ENCODE measurements around the gene KDM4B. TPM values are rescaled to one million over a fixed set of nuclear protein-coding genes. Genes with fewer than 3 reads are reported as not detected.
A peak's percentile ranks its signal among the peaks of the same experiment; 100 is the strongest.

Gene KDM4B
- total RNA-seq, 1 donor = 26.7 TPM

DNA sequence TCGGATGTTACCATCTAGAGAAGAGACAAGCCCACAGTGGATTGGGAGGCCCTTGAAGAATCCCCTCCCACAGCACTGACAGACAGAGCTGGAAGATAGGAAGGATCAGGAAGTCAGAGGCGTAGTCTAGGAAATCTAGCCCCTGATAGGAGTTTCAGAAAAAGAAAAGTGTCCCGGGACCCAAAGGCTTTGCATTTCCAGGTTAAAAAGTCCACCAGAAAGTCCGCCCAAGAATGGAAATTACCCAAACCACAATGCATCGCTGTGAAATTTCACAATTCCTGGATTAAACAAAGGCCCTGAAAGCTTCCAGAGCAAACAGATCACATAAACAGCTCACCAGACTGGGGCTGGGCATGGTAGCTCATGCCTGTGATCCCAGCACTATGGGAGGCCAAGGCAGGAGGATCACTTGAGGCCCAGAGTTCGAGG, 146.9 kb downstream of the KDM4B start:
- no peak for DNase-seq (ENCODE audit: low read depth in 2 of 3, low spot score in 2 of 3)

DNA sequence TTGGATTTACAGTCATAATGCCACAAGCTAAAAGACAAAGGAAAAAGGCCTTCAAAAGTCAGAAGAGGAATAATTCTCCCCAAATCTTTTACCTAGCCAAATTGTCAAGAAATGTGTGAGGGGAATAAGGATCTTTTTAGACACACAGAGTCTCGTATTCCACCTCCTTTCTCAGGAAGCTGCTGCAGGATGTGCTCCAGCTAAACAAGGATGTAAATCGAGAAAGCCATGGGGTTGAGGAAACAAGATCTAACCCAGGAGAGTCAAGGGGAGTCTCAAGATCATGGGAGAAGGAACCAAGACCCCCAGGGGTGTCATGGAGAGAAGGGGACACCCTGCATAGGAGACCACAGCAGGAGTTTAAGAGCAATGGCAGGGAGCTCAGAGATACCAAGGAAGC, 147.4 kb downstream of the KDM4B start:
- no peak for DNase-seq (ENCODE audit: low read depth in 2 of 3, low spot score in 2 of 3)

DNA sequence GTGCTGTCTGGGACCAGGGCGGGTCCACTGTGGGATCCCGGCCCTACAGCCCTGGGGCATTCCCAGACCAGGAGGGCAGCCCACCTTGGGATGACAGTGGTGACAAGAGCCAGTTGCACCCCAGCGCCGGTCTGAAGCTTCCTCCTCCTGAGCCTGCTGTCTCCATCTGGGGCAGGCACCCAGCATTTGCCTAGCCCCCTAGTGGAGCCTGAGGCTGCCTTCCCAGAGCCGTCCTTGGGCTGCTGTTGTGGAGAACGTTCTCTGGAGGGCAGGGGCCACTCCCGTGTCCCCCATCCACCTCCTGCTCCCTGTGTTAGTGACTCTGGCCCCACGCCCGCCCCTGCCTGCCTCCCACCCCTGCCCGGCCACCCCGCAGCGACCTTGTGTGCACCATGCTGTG, 148.5 kb downstream of the KDM4B start:
- DNase-seq (ENCODE audit: low read depth in 2 of 3, low spot score in 2 of 3) = no peak

DNA sequence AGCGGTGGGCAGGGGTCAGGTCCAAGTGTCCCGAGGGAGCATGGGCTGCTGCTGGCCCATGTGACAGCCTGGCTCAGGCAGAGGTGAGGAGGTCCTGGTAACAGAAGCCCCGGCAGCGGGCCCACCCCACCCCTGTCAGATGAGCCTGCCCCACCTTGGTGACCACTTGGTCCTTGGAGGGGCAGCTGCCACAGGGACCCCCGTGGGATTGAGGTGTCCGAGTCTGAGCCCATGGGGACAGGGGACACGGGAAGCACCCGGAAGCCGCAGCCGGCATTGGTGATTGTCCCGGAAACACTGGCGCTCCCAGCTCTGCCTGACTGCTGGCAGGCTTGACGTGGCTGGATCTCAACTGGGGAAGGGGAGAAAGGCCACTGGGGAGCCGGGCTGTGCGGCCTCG, 149.1 kb downstream of the KDM4B start:
- no peak for DNase-seq (ENCODE audit: low read depth in 2 of 3, low spot score in 2 of 3)

DNA sequence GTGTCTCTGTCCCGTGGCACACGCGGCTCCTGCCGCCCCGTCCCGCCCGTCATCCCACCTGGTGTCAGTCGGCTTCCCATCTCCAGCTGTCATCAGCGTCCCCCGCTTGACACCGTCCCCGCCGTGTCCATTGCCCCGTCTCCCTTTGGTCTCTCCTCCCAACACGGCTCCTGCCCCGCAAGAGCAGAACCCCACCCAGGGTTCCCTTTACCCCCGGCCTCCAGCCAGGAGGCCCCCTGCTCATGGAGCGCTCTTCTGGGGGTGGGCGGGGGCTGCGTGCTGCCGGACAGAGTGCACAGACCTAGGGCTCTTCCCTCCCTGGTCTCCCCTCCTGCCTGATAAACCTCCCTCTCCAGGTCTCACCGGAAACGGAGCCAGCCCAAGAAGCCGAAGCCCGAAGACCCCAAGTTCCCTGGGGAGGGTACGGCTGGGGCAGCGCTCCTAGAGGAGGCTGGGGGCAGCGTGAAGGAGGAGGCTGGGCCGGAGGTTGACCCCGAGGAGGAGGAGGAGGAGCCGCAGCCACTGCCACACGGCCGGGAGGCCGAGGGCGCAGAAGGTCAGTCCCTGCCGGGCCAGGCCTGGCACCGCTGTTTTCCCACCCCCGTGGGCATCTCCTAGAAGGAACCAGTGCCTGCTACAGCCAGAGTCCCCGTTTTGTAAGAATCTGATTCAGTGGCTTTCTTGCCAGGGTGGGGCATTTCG, 150.5 kb downstream of the KDM4B start:
- DNase-seq (ENCODE audit: low read depth in 2 of 3, low spot score in 2 of 3) = no peak

DNA sequence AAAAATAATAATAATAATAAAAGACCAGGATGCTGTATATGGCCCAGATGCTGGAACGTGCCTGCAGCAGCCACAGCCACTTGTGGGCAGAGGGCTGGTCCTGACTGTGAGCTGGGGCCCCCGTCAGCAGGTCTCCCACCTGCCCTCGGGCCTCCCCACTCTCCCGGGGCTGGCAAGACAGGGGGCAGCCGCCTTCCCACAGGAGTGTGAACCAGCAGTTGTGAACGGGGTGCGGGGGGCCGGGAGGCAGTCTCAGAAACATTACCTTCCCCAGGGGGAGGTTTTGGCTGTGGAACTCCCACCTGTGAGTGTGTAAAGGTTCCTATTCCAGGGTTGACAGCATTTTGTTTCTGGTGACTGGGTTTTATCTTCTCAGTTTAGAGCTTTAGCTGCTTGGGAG, 151.4 kb downstream of the KDM4B start:
- DNase-seq (ENCODE audit: low read depth in 2 of 3, low spot score in 2 of 3) = no peak

DNA sequence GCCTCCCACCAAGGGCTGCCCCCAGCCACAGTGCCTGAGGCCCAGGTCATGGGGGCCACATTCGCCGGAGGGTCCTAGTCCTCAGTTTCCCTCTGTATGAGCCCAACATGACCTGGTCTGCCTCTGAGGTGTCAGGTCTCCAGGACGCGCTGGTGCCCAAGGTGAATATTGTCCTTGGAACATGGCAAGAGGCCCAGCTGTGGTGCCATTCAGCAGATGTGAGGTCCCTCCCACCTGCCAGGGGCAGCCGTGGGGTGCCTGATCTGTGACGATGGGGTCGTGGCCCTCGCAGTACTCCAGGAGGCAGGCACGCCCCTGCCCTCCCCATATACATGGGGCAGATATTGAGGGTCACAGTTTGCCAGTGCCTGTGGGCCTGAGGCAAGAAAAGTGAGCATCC, 151.9 kb downstream of the KDM4B start:
- DNase-seq (ENCODE audit: low read depth in 2 of 3, low spot score in 2 of 3) = no peak

DNA sequence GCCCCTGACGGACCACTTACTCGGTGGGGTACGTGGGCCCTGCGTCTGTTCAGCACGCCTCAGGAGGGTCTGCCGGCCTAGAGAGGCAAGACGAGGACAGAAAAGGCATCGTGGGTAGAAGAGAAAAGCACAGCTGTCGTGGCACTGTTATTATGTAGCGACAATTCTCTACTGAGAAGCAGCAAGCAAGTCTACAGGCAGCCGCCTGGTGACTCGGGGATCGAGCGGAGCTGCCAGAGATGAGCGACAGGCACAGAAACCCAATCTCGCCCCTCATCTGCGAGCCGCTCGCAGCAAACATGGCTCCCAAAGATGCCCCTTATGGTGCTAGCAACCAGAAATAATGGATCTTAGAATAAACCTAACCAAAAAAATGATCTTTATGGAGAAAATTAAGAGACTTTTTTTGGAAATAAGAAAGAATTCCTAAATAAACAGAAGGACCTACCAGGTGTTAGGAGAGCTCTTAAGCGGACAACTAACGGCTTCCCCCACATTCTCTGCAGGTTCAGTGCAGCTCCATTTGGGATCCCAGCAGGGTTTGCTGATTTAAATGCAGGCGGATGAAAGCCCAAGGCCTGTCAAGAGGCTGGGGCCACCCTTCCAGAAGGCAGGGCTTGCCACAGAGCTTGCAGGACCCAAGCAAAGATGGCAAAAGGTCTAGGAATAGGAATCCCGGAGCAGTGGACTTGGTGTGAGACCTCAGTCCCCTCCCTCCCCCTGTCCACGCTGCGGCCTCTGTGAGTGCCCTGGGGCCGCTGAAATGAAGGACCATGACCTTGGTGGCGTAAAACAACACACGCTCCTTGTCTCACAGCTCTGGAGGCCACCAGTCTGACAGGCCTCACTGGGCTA, 152.6 kb downstream of the KDM4B start:
- DNase-seq (ENCODE audit: low read depth in 2 of 3, low spot score in 2 of 3) = no peak

DNA sequence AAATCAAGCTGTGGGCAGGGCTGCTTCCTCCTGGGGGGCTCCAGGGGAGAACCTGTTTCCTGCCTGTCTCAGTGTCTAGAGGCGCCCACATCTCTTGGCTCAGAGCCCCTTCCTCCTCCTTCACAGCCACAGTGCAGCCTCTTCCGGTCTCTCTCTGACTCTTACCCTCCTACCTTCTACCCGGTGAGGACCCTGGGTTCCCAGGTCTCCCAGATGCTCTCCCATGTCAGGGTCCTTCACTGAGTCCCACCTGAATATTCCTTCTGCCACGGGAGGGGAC, 153.1 kb downstream of the KDM4B start:
- peak in 2 of 3 donors; percentile 59 to 85 for DNase-seq (ENCODE audit: low read depth in 2 of 3, low spot score in 2 of 3)

DNA sequence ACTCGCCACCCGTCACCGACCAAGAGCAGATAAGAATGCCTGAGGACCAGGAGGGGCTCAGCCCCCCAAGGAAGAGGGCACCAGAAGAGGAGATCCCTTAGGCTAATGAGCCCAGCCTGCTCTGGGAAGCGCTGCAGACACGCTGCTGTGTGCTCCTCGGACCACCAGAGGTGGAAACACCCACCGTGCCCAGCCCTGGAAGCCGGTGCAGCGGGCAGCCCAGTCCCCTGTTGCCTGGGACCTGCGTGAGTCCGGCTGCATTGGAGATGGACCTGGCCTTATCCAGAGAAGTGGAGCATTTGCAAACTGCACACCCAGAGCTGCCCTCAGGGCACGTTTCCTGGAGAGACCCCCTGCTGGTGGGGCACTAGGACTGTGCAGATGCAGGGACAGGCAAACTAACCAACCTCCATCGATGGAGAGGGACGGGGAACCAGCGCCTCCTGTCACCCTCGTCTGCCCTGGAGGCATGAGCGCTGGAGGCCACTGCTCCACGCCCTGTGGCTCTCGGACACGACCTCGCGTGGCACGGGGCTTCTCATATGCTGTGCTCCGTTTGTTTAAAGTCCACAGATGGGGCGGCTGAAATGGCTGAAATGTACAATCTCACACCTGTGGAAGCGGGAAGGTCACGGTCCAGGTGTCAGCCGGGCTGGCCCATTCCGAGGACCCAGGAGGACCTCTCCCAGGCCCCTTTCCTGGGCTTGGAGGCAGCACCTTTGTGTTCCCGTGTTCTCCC, 153.9 kb downstream of the KDM4B start:
- no peak for DNase-seq (ENCODE audit: low read depth in 2 of 3, low spot score in 2 of 3)

DNA sequence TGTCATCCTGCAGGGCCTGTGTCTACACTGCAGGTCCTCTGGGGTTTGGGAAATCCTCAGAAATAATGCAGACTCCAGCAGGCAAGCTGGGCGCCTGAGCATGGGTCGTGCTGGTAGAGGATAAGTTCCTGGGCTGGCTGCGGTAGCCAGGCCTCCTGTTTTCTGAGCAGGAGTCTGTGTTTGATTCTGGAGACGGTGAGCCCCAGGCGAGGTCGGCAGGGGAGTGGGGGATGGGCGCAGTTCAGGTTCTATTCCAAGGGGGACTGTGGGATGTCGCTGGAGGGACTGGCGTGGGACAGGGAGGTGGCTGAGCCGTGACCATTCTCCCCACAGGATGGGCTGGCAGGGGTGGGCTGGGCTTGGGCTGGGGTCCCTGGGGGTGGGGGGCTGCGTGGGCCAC, 154.7 kb downstream of the KDM4B start:
- DNase-seq (ENCODE audit: low read depth in 2 of 3, low spot score in 2 of 3) = no peak

DNA sequence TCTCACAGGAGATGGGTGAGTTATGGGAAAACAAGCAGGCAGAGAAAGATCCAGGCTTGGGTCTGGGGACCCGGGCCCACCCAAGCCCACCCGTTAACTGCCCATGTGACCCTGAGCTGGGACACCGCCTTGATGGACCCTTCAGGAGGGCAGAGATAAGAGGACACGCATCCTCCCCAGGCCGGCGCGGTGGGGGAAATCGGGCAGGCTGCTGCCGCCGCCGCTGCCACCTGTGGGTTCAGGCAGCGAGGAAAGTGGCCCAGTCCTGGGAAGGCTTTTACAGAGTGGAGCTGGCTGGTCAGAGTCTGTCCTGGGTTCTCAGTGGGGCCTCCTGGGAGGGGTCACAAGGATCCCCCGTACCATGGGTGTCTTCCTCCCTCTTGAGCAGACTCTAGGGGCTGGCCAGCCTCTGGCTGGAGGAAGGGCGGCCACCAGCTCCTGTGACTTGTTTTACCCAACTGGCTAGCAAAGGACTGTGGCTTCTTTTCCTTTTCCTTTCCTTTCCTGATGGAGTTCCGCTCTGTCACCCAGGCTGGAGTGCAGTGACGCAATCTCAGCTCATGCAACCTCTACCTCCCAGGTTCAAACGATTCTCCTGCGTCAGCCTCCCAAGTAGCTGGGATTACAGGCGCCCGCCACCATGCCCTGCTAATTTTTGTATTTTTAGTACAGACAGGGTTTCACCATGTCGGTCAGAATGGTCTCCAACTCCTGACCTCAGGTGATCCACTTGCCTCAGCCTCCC, 155.4 kb downstream of the KDM4B start:
- no peak for DNase-seq (ENCODE audit: low read depth in 2 of 3, low spot score in 2 of 3)

DNA sequence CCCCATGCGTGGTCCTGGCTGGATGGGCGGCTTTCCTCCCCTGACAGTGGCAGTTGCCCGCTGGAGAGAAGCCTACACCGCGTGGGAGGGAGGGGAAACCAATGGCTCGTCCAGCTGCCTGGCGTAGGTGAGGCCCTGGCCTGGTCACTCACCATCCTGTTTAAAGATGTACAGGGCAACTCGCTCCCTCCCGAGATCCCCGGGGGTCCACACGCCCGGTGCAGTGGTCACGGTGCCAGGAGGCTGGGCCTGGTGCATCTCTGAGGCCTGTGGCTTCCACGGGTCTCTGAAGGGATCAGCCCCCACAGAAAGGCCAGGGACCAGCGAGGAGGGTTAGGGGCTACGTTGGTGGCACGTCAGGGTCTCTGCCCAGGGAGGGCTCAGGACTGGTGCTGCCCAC, 156.5 kb downstream of the KDM4B start:
- DNase-seq (ENCODE audit: low read depth in 2 of 3, low spot score in 2 of 3) = no peak

DNA sequence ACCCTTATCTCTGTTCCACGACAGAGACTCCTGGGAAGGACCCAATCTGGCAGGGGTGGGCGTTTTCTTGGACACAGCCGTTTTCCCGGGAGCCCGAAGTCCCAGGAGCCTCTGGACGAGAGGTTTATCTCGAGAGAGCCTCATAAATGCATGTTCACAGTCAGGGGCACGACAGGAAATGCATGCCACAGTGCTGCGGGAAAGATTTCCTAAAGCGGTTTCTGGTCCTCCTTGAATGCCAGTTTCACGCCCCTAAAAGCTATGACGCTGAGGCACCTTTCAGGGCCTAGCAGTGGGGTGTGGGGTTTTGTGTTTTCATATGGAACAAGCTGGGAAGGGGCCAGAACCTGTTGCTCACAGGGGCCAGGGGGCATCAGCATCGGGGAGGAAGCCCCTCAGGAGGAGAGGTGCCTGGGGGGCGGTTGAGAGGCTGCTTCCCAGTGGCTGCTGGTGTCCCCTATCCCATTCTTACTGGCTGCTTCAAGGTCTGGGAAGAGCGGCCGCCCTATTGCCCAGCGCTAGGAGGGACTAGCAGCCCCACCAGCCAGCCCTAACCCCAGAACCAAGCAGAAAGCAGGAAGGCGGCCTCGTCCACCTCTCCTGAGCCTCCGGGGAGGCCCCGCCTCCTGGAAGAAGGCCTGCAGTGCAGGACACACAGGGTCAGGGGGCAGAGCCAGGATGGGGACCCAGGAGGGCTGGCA, 157.0 kb downstream of the KDM4B start:
- DNase-seq (ENCODE audit: low read depth in 2 of 3, low spot score in 2 of 3) = peak in 2 of 3 donors; percentile 43 to 44

DNA sequence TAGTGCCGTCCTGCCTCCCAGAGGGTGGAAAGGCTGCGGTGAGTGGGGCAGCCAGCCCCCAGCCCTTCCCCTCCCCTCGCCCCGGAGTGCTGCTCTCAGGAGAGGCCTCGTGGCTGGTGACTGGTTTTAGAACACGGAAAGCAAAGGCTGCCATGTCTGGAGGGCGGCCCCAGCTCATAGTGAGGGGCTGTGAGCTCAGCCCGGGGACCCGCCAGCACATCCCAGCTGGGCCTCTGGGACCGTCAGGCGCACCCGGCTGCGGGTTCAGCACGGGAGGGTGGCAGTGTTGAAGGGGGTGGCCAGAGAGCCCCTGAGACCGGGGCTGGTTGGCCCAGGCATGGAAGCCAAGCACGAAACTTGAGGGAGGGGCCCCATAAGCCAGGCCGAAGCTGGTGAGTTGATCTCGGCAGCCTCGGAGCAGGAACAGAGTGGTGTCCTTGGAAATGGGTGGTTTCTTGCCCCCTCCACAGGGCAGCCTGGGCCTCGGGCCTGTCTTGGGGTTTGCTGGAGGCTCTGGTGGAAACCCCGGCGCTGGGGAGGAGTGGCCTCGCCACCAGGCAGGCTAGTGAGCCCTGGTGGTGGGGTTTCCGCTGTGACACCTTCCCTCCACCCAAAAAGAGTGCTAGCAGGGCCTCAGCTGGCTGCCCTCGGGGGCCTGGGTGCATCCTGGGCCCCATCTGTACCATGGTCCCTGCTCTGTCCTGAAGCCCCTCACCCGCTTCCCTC, 157.7 kb downstream of the KDM4B start:
- DNase-seq (ENCODE audit: low read depth in 2 of 3, low spot score in 2 of 3) = no peak

DNA sequence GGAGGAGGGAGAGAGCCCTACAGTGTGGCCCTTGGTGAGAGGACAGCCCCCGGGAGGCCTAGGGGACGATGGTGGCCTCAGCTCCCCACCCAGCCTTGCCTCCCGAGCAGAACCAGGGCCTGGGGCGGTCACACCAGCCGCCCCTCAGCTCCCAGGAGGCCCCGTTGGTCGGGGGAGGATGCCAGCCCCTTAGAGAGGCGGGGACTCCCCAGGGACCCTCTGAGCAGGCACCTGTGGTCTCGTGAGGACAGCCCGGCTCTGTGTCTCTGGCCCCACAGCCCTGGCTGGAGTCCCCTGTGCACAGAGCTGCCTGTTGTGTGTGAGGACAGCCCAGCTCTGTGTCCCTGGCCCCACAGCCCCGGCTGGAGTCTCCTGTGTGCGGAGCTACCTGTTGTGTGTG, 158.8 kb downstream of the KDM4B start:
- DNase-seq (ENCODE audit: low read depth in 2 of 3, low spot score in 2 of 3) = no peak

DNA sequence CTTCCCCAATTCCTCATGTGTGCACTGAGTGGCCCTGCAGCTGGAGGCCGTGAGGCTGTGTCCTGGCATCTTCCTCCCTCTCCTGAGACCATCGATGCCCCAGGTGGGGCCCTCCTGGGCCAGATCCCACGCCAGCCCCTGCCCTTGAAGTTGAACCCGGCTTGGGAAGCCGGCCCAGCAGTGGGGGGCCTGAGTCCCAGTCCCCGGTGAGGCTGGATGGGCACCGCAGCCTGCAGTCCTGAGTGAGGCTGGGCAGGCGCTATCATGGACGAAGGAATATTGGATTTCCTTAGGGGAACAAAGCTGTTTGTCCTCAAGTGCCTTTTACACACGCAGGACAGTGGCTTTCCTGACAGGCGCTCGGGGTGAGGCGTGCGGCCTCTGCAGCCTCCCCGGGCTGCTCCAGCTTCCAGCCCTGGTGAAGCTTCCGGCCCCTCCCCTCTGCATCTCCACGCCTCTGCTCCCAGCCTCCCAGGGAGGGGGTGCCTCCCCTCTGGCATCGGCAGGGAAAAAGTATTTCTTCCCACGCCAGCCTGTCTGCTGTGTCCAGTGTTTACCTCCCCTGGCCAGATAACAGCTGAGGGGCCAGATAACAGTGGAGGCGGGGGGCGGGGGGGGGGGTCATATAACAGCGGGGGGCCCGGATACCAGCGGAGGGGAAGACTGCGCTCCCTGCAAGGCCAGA, 159.5 kb downstream of the KDM4B start:
- no peak for DNase-seq (ENCODE audit: low read depth in 2 of 3, low spot score in 2 of 3)

DNA sequence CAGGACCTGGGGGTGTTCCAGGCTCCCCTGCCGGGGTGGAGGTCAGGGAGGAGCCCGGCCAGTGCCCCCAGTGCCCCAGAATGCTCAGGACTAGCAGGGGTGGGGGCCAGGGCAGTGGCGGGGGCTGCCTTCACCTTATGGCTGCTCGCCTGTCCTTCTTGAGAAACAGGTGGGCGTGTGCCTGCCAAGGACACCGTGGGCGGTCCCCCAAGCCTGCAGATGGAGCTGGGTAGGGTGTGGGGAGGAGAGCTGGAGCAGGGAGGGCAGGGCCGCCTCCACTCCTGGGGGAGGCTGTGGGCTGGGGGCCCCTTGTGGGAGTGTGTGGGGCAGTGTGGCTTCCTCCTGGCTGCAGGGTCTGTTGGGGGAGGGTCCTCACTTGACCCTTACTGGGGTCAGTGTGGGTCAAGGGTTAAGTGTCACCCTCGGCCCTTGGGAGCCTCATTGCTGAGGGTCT, 160.1 kb downstream of the KDM4B start:
- DNase-seq (ENCODE audit: low read depth in 2 of 3, low spot score in 2 of 3) = no peak

DNA sequence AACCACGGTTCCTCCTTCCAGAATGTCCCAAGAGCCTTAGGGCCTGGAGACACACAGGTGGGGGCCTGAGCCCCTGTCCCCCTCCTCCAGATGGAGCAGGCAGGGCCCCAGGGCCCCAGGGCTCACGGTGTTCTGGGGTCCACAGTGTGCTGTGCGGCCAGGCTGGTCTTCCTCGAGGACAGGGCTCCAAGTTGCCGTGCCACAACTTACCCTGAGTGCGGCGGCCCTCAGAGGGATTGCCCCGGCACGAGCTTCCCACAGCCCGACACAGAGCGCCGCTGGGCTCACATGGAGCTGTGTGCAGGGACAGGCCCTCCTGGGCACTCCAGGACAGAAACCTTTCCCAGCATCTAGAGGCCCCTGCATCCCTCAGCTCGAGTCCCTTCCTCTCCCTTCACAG, 160.8 kb downstream of the KDM4B start:
- no peak for DNase-seq (ENCODE audit: low read depth in 2 of 3, low spot score in 2 of 3)
